ENCODE data around the gene UNC13D. TPM values are rescaled to one million over a fixed set of nuclear protein-coding genes. Genes with fewer than 3 reads are reported as not detected.

UNC13D gene
- total and polyA plus RNA-seq, 12 donors = 3.0 to 20.7 (median 8.5) TPM

- intact Hi-C loops (cut with DNase I) = loop anchor here in 3 of 10 donors (5.0 to 10.0 kb wide), 3 partner anchors 93 to 101 kb away; partner anchors contain the start of gene UNK (in 1 of the 3)
These were observed 31.2 kb upstream of the UNC13D start for GRCh38 chr17:75875182-75875939.

GRCh38 chr17:75874323-75875181, 30.3 kb upstream of the UNC13D start:
- WGBS, 2 donors = 92 to 94% methylated on average over 38 of the region's 38 CpGs
- H3K4me3 ChIP-seq = no peak overlapping the region

More at GRCh38 chr17:75875182-75875939, 31.2 kb upstream of the UNC13D start:
- peak overlapping the region in 7 of 10 donors; percentile 65 to 87 (median 78) for H3K4me3 ChIP-seq
- ATAC-seq (peak in 1 of 8 donors; percentile 0), DNase-seq (peak in 1 of 2 donors; percentile 48)
- WGBS, 2 donors = 60 to 70% methylated on average over 18 of the region's 18 CpGs
- peaks cover 0 to 30% (median 10%) of the 10 kb centered on the region in 9 donors for H3K36me3 ChIP-seq
- H3K27ac ChIP-seq = peak overlapping the region; percentile 77 to 100 (median 96)
- H3K27me3 ChIP-seq = peaks cover 0 to 18% (median 0%) of the 10 kb centered on the region in 7 donors
- TF ChIP-seq CTCF (IDR thresholded peaks at IDR 0.05) = no peak
- peaks cover 33 to 75% (median 58%) of the 10 kb centered on the region in 9 donors for H3K4me1 ChIP-seq
- H3K9me3 ChIP-seq = no peaks in the 10 kb centered on the region

GRCh38 chr17:75873587-75874322, 29.6 kb upstream of the UNC13D start:
- peaks cover 33 to 86% (median 65%) of the 10 kb centered on the region in 9 donors for H3K4me1 ChIP-seq
- intact Hi-C loops (cut with DNase I) = loop anchor here in 1 of 10 donors (10.0 kb wide), 1 partner anchor 99 kb away; a partner anchor contains a TSS
- DNase-seq = no peak
- peaks cover 0 to 18% (median 0%) of the 10 kb centered on the region in 7 donors for H3K27me3 ChIP-seq
- ATAC-seq = no peak
- TF ChIP-seq CTCF (IDR thresholded peaks at IDR 0.05) = no peak
- peak overlapping the region; percentile 57 to 99 (median 91) for H3K27ac ChIP-seq
- no peak overlapping the region for H3K4me3 ChIP-seq
- 47 to 57% methylated on average over 11 of the region's 11 CpGs for WGBS, 2 donors
- no peaks in the 10 kb centered on the region for H3K9me3 ChIP-seq
- peaks cover 0 to 30% (median 10%) of the 10 kb centered on the region in 9 donors for H3K36me3 ChIP-seq

More at GRCh38 chr17:75874323-75875181, 30.3 kb upstream of the UNC13D start:
- no peak for TF ChIP-seq CTCF (IDR thresholded peaks at IDR 0.05)
- Histone ChIP-seq H3K27me3 (peaks cover 0 to 18% (median 0%) of the 10 kb centered on the region in 7 donors), H3K9me3 (no peaks in the 10 kb centered on the region), H3K4me1 (peaks cover 33 to 83% (median 63%) of the 10 kb centered on the region in 9 donors), H3K27ac (peak overlapping the region; percentile 57 to 100 (median 96)), H3K36me3 (peaks cover 0 to 30% (median 10%) of the 10 kb centered on the region in 9 donors)
- ATAC-seq (no peak), DNase-seq (no peak)
- intact Hi-C loops (cut with DNase I) = loop anchor here in 3 of 10 donors (5.0 to 10.0 kb wide), 3 partner anchors 92 to 100 kb away; partner anchors contain the start of gene UNK (in 1 of the 3)
